Suppressor macrophage treated with lipopolysaccharide for 4 hours (primary cell): Measurements from ENCODE around the gene MIX23.

Experiments
- DNase-seq: peaks from one replicate; pipeline ENCODE4 v3.0.0-alpha.2; 2020

The MIX23 gene

DNA sequence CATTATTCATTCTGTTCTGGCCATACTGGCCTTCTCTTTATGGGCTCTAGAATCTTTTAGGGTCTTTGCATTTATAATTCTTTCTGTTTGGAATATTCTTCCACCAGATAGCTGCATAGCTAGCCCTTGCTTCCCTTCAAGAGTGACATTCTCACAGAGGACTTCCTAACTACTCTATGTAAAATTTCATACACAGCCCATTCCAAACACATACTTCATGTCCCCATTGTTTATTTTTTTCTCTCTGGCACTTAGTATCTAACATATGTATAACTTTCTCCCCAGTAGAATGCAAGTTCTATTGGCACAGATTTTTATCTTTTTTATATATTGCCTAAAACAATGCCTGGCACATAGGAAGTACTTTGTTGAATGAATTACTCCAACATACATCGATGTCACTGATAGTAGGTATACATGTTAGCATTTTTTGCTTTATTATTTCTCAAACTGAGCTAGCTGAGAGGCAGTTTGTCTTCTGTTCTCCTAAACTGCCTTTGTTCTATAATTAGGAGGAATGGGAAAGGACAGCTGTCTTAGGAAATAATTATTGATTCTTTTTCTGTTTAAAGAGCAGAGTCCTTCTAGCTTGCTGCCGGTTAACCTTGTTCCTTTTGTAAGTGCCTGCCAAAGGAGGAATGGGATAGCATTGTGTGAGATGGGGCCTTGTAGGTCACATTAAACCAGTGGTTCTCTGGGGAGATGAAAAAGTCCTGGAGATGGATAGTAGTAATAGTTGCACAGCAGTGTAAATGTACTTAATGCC lies 8.8 kb upstream of the MIX23 start:
- DNase-seq: no peak

DNA sequence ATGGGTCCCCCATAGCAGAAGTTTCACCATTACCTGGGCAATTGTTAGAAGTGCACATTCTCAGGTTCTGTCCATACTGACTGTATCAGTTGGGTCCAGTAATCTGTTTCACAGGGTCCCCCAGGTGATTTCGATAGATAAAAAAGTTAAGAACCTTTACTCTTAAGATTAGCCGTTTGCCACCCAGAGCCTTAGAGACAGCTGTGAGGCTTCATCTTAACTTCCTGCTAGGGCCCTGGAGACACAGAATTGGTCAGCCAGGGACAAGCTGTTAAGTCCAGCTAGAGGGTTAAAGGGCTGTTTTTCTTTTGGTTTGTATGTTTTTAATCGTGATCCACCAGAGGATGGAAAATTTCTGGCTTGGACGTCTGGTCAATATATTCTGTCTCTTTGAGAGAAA lies 7.6 kb upstream of the MIX23 start:
- no peak for DNase-seq

DNA sequence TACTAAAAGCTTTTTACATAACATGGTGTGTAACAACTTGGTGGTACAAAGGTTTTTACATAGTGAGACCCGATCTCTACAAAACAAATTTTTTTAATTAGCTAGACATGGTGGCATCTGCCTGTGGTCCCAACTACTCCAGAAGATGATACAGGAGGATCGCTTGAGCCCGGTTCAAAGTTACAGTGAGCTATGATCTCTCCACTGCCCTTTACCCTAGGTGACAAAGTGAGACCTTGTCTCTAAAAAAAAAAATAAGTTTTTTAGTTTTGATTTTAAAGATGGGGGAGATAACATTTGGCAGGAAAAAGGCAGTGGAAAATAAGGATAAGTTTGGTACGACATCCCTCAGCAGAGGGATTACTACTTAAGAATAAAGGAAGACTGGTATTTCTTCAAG lies 6.9 kb upstream of the MIX23 start:
- no peak for DNase-seq

DNA sequence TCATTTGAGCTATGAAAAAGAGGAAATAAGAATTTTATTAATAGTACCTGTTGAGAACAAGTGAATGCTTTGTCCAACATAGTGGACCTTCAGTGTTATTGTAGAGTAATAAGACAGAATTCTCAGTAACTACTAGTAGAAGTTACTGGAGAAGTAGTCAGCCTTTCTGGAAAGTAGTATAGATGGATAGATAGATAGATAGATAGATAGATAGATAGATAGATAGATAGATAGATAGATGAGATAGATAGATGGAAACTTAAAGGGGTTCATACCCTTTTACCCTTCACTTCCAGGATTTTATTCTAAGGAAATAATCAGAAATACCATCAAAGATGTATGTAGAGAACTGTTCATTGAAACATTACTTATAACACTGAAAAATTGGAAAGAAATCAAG lies 6.2 kb upstream of the MIX23 start:
- no peak for DNase-seq

DNA sequence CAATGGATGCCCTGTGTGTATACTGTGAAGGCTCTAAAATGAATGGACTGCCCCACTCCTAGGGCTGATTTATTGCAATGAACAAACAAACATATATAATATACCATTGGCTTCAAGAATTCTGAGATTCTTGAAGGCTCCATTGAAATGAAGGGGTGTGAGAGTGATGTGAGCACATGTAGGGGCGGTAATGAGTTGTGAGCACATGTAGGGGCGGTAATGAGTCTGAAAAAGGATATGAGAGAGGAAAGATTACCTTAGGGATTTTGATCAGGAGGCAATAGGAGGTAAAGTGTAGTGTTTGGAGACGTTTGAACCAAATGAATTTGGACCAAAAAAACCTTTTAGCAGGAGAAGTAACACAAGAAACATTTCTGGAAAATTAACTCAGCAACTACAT lies 4.7 kb upstream of the MIX23 start:
- DNase-seq: no peak

DNA sequence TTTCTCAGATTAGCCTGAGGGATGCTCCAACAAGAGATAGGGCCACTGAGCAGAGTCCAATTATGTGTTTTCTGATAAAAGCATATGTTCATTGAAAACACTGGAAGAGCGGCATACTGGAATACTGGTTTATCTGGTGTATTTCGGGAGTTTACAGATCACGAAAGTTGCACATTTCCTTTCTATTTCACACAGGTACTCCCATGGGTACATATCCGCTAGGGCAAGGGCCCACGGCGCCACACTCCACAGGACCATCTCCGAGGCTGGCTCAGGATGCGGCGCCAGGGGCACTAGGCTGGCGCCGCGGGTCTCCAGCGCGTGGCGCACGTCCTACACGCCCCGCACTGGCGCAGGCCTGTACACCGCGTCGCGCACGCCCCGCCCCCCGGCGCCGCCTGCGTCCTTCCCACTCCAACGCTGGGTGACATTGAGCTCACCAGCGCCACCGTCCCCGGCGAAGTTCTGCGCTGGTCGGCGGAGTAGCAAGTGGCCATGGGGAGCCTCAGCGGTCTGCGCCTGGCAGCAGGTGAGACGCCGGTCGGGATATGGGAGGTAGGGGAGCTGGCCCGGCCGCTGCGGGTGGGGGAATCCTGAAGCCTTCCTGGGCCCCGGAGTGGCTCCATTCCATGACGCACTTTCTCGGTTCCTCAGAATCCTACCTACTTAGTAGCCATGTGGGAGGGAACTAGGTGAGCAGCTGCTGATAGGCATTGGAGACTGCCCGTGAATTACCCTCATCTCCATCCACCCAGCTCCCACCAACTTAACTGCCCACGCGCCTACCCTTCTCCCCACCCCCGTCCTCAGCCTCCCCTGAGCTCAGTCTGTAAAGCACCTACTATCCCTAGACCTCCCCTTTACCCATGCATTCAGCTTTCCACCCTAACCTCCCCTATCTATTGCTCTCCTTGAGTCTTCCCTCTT lies 1.0 kb upstream of the MIX23 start, which contains the start of gene FAM162A:
TSS of gene FAM162A (plus strand) at position 412 of the 927 bp plus-strand sequence. CDS start at position 496, 84 bp downstream.
- peak; percentile 99 for DNase-seq

DNA sequence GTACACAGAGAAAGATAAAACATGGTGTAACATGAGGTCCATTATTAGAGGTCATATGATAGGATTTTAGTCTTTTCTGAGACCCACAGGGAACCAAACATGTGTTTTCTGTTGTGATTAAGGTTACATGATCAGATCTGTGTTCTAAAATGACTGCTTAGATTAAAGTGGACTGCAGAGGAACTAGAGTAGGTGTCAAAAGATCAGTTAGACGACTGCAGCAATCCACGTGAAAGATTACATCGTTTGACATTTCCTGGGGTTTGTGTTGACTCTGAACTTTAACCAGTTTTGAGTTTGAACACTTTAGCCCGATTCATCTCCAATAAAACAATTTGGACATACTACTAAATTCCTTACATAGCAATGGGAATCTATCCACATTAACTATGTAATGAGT lies 5.1 kb downstream of the MIX23 start:
- peak; percentile 16 for DNase-seq

DNA sequence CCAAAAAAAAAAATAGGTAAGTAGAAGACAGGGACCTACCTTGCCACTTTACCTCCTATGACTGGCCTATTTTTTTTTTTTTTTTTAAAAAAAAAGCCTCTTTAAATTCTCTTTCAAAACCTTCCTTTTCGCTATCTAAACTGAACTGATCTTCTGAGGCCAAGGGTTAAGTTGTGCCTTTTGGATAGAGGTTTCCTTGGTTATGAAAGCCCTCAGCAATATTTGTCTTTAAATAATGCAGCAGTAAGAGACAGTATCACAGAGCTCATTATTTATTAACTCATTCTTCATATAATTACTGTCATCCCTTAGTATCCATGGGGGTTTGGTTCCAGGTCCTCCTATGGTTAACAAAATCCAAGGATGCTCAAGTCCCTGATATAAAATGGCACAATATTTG lies 9.0 kb downstream of the MIX23 start:
- DNase-seq: no peak

DNA sequence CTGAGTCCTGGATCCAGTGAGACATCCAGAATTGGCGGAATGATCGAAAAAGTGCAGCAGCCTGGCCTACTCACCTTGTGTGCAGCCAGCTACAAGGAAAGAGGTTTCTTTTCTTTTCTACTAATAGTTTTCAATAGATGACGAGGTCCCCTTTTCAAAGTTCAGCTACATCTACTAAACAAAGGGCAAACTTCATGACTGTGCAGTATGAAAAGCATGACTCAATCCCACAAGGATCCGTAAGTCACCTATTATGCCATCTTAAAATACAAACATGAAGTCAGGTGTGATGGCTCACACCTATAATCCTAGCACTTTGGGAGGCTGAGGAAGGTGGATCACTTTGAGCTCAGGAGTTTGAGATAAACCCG lies 16.7 kb downstream of the MIX23 start:
- DNase-seq: no peak

DNA sequence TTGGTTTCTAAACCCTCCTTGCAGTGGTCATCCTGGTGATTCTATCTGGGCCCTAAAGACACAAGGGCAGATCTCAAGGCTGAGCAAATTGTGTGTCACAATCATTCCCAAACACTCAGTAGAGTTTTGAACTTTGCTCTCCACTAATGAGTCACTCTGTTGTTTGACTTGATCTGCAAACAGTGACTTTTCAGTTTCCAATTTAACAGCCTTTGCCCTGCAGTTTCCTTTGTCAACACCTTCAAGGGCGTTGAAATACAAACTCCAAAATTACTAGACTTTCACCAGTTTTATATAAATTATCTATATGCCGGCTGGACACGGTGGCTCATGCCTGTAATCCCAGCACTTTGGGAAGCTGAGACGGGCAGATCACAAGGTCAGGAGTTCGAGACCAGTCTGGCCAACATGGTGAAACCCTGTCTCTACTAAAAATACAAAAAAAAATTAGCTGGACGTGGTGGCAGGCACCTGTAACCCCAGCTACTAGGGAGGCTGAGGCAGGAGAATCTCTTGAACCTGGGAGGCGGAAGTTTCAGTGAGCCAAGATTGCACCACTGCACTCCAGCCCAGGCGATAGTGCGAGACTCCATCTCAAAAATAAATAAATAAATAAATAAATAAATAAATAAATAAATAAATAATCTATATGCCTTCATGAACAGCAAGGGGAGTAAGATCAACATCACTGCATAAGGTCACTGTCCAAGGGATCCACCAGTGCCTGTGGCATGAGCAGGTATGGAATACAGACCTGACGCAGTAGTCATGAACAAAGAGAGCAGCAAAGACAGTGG lies 17.3 kb downstream of the MIX23 start:
- peak; percentile 73 for DNase-seq

DNA sequence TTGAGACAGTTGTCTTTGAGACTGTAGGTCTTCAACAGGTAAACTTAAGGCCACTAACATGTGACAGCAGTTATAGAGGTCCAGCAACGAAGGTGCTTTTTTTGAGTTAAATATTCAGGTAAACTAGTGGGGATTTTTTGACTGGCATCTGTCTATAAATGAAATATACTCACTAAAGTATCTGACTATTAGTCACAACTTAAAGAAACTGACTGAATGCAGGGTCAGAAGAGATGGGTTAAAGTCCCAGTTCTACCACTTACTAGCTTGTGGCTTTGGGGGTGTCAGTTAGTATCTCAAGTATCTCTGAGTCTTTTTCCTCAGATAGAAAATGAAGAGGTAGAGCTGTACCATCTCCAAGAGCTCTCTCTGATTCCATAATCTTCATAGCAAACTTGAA lies 18.0 kb downstream of the MIX23 start:
- DNase-seq: no peak

DNA sequence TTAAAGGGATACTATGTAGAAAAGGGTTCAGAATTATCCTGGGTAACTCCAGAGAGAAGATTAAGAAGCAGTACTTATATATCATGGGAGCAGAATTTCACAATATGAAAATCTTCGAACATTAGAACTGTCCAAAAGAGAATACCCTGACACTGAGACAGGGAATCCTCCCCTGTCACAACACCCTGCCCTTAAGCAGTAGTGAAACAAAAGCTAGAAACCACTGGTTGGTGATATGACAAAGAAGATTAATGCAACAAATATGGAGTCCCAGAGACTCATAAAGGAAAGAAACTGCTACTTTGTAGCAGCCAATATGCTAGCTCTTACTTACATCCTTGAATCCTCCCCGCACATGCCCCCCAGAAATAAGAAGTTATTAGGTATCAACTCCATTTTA lies 18.5 kb downstream of the MIX23 start:
- peak; percentile 25 for DNase-seq

DNA sequence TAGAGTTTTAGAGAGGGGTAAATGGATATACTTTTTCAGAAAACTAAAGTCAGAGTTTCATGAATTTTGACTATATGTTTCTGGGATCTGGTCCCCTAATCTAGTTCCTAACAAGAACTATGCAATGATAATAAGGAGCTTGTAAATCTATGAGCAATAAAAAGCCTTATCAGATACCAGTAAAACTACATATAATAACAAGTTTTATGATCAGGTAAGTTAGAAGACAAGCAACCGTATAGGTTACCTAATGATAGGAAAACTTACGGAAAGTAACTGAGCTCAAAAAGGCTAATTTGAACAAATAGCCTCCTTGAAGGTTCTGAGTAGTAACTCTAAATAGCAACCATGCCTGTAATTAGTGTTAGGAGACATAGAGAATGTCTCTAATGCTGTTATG lies 21.0 kb downstream of the MIX23 start:
- DNase-seq: no peak

DNA sequence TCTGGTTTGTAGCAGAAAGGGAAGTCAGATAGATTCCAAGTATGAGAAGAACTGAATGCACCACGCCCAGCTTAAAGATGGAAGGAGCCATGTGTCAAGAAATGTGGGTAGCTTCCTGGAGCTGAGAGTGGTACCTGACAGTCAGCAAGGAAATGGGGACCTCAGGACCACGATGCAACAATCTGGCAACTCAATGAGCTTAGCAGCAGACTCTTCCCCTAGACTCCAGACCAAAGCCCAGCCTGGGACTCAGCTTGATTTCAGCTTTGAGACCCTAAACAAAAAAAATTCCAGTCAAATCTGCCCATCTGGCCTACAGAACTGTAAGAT lies 24.4 kb downstream of the MIX23 start:
- no peak for DNase-seq

DNA sequence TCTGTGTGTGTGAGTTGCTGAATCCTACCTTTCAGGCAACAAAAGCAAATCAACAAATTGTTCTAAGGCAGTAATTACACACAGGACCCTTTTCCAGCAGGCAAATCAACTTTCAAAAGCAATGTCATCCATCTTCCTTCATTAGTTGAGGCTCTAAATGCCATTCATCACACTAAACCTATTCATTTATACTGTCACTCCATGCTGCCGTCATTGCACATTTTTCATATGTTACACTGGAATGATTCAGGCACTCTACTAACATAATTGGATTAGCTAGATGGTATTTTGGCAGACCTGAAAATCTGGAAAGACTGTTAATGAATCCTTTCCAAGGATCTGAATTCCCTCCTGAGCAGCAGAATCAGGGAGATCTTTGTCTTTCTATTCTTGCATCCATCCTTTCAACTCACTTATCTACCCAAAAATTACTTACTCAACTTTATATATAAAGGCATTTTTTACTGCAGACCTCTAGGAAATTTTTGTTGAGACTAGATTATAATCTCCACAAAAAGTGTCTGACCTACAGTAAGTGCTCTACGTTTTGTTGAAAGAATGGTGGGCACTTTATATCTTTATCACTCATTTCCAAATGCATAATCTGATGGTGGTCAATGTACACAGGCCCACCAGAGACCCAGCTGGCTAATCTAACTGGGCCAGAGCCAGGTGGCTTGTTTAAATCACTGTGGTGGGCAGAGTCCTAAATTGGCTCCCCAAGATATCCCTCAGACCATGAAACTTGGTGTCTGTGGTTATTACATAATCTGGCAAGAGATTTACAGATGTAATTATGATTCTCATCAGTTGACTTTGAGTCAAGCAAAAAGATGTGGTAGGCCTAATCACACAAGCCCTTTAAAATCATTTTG lies 25.0 kb downstream of the MIX23 start:
- DNase-seq: no peak

DNA sequence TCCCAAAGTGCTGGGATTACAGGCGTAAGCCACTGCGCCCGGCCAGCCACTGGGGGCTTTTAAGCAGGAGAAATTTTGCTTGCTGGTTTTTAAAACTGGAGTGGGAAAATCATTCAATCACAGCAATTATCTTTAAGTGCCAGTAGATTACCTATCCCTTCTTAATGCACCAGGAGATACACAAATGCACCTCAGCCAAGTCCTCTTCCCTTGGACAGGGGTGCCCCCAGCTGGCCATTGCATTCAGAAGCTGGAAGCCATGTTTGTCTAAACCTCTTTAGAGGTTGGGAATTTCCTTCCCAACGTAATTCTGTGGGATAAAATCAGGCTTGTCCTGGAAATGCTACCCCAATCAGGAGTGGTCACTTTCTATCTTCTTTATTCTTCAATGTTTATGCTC lies 26.6 kb downstream of the MIX23 start:
- peak; percentile 52 for DNase-seq

DNA sequence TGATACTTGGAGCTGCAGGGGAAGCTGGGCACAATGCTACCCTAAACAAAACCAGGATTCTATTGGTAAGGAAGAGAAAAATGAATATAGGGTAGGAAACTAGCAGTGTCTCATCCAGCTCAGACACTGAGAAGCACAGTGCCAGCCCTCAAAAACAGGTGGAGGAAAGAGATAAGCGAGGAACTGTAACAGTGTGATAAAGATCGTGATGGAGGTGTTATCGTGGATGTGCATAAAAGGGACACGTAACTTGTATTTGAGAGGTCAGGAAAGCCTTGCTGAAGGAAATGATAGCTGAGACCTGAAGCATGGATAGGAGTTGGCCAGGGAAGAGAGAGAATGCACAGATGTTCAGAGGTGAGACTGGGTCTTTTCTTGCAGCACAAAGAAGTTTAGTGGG lies 27.4 kb downstream of the MIX23 start:
- no peak for DNase-seq

DNA sequence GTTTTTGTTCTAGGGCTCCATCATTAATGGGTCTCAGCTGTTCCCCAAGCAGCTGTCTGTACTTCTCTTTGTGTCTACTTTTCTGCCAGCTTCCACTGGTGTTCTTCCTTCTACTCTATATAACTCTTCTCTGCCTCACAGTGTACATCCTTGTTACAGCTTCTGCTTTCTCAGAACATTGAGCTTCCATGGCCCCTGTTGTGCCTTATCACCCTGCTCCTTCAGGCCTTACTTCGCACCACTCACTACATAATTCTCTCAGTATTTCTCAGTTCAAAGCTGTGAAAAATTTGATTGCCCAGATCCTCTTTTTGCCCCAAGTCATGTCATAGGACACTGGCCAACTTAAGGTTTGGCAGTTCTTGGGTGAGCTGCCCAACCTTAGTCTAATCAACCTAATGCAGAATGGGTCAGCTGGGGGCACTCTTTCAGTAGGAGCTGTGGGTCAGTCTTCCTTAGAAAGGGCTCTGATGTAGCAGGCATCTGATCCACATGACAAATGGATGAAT lies 29.1 kb downstream of the MIX23 start:
- no peak for DNase-seq

DNA sequence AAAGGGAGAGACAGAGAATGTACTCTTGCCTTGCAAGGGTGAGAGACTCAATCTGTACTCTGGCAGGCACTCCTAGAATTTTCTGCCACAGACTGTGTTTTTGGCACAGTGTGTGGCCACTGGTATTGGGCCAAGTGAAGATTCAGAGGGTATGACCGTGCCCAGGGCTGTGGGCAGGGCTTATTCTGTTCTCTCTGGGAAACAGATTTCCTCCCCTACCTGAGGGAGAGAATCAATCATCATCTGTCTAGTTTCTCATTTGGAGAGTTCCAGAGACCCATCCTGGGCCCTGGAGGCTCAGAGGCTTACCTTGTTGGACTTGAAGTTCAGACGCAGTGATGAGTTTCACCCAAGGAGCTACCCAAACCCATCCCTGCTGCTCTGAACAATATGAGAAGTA lies 29.8 kb downstream of the MIX23 start:
- DNase-seq: no peak

DNA sequence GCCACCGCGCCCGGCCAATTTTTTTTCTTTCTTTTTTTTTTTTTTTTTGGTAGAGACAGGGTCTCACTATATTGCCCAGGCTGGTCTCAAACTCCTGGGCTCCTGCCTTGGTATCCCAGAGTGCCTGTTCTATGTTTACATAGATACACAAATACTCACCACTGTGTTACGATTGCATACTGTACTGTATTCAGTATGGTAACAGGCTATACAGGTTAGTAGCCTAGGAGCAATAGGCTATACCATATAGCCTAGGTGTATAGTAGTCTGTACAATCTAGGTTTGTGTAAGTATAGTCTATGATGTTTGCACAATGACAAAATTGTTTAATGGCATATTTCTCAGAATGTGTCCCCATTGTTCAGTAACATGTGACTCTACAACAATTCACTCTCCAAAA lies 31.4 kb downstream of the MIX23 start:
- no peak for DNase-seq

DNA sequence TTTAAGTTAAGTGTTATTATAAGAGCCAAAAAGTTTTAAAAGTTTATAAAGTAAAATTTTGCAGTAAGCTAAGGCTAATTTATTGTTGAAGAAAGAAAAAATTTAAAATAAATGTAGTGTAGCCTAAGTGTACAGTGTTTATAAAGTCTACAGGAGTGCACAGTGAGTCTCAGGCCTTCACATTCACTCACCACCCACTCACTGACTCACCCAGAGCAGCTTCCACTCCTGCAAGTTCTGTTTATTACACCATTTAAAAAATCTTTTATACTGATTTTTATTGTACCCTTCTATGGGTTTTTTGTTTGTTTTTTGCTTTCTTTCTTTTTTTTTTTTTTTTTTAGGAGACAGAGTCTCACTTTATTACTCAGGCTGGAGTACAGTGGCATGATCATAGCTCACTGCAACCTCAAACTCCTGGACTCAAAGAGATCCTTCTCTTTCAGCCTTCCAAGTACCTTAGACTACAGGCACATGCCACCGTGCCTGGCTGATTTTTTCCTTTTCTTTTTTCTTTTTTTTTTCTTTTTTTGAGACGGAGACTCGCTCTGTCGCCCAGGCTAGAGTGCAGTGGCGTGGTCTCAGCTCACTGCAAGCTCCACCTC lies 32.1 kb downstream of the MIX23 start:
- DNase-seq: peak; percentile 46

DNA sequence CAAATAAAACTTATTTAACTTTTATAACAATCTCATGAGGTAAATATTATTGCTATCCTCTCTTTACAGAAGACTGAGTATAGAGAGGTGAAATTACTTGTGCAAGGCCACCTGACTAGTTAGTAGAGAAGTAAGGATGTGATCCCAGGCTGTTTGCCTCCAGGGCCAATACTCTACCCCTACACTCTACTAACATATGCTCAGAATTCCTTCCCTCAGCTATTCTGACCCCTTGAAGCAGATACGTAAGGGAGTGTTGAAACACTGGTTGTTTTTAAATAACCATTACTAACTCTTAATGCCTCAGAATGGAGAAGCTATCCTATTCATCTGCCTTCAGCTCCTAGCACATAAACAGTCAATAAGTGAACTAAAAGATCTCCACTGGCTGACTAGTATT lies 33.9 kb downstream of the MIX23 start:
- no peak for DNase-seq
